ENCODE results near the gene CADM2. TPM values are rescaled to one million over a fixed set of nuclear protein-coding genes. Genes with fewer than 3 reads are reported as not detected.

Gene CADM2
- total and polyA plus RNA-seq, 2 donors (not counting 3 experiments of a cell fraction or from before 2014, with no cell fraction given) = not detected

DNA sequence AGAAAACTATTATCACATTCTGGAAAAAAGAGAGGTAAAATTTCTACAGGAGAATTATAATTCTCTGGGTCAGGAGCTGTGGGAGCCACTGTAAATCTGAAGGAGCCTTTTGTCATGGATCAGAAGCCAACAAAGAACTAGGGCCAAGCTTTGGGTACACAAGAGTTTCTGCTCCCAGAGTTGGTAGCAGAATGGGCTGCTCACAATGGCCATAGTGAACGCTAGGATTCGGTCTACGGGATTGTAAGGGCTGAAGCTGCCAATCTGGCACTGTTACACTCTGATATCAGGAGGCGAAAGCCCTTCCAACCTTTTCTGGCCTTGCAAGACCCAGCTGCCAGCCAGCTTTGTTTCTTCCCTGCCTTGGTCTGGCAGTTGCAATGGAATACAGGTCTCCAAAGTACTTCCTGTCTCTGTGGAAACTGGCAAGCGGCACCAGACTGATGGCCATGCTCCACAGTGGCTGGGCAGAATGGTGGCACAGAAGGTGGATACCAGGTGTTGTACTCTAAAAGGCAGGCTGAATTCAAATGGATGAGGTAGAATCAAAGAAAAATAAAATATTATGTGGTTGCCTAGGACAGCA is 831.7 kb downstream of the CADM2 start:
- POLR2A ChIA-PET = no interaction called here
- Histone ChIP-seq H3K27me3 (ENCODE audit: control insufficient read depth in 2 of 2, insufficient read depth in 2 of 2, low read length in 2 of 2) (no peaks in the 10 kb centered on the region), H3K79me2 (ENCODE audit: control insufficient read depth, insufficient read depth, low read length) (no peaks in the 10 kb centered on the region), H3K9me1 (replicated peaks; ENCODE audit: control insufficient read depth, extremely low read depth, insufficient read depth, low read length) (no peaks in the 10 kb centered on the region), H3K4me3 (replicated peaks in 1 of 3; ENCODE audit: insufficient read depth in 1 of 3, low read depth in 1 of 3, low read length in 3 of 3) (no peak overlapping the region), H3K36me3 (ENCODE audit: control insufficient read depth in 2 of 2, extremely low read depth in 1 of 2, insufficient read depth in 2 of 2, low read length in 2 of 2) (no peaks in the 10 kb centered on the region), H3K4me1 (ENCODE audit: control insufficient read depth, extremely low read depth, insufficient read depth, low read length) (no peaks in the 10 kb centered on the region), H3K9ac (replicated peaks; ENCODE audit: extremely low read depth, insufficient read depth, low read length) (no peak overlapping the region), H3K4me2 (ENCODE audit: insufficient read depth, low read length) (no peak overlapping the region), H3K9me3 (replicated peaks; ENCODE audit: control insufficient read depth, insufficient read depth, low read length) (no peaks in the 10 kb centered on the region), H4K20me1 (replicated peaks; ENCODE audit: control insufficient read depth, extremely low read depth, insufficient read depth, low read length) (no peaks in the 10 kb centered on the region), H3K27ac (ENCODE audit: insufficient read depth, low read depth, low read length) (no peak overlapping the region), H2AFZ (ENCODE audit: low read depth, low read length) (no peak overlapping the region)
- BruUV-seq (replicated peaks) = no TSS peak
- DNase-seq (ENCODE audit: low read depth, low spot score) = peak; percentile 2
- FAIRE-seq = no peak
- TF ChIP-seq, protein P1, sequence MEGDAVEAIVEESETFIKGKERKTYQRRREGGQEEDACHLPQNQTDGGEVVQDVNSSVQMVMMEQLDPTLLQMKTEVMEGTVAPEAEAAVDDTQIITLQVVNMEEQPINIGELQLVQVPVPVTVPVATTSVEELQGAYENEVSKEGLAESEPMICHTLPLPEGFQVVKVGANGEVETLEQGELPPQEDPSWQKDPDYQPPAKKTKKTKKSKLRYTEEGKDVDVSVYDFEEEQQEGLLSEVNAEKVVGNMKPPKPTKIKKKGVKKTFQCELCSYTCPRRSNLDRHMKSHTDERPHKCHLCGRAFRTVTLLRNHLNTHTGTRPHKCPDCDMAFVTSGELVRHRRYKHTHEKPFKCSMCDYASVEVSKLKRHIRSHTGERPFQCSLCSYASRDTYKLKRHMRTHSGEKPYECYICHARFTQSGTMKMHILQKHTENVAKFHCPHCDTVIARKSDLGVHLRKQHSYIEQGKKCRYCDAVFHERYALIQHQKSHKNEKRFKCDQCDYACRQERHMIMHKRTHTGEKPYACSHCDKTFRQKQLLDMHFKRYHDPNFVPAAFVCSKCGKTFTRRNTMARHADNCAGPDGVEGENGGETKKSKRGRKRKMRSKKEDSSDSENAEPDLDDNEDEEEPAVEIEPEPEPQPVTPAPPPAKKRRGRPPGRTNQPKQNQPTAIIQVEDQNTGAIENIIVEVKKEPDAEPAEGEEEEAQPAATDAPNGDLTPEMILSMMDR (IDR thresholded peaks at IDR 0.05; ENCODE audit: extremely low read depth in 1 of 2, insufficient read depth in 1 of 2, low read depth in 1 of 2, low read length in 2 of 2) = no peak
- TF ChIP-seq POLR2AphosphoS5 (IDR thresholded peaks at IDR 0.05; ENCODE audit: insufficient read depth, low read depth, low read length) (no peak), MYC (IDR thresholded peaks at IDR 0.05; ENCODE audit: low read depth, low read length) (no peak), EZH2 (IDR thresholded peaks at IDR 0.05; ENCODE audit: borderline replicate concordance, low read depth, low read length, severe bottlenecking) (no peak), GATA2 (IDR thresholded peaks at IDR 0.05; ENCODE audit: insufficient read depth, insufficient read length, low read depth, low read length) (no peak), MAX (IDR thresholded peaks at IDR 0.05; ENCODE audit: insufficient read depth, insufficient read length) (no peak), JUN (IDR thresholded peaks at IDR 0.05; ENCODE audit: borderline replicate concordance, insufficient read depth, insufficient read length, low read depth) (no peak), FOS (IDR thresholded peaks at IDR 0.05; ENCODE audit: borderline replicate concordance, insufficient read depth, low read length) (no peak), POLR2A (IDR thresholded peaks at IDR 0.05; ENCODE audit: low read depth, low read length) (no peak)
- dilution Hi-C loops (cut with MboI; ENCODE audit: extremely low pct_ligation_motif_present, low sequenced_read_pairs) (no loop called here), intact Hi-C loops (cut with micrococcal nuclease) (no loop called here)
- CTCF ChIA-PET = no interaction called here
